Stimulated activated CD4-positive, alpha-beta T cell treated with anti-CD3 and anti-CD28 coated beads, TNF-alpha, amount 100 ng/mL, for 24 hours (primary cell): ENCODE measurements around the gene GTF2I.
"Not testable (repeated sequence)": the region's sequence is repeated elsewhere in the genome, so short reads cannot be mapped to it uniquely, and the experiment has no call there.

Experiments used
- DNase-seq, 3 experiments: peaks; one replicate each; pipeline ENCODE4 v3.0.0-alpha.2; 2020; ENCODE audit warnings: low read depth in 3 of 3

Gene GTF2I

GRCh38 chr7:74713567-74713966, 56.0 kb downstream of the GTF2I start:
- DNase-seq = no peak

- DNase-seq = no peak
These were observed 60.4 kb downstream of the GTF2I start for GRCh38 chr7:74717889-74718288.

DNA sequence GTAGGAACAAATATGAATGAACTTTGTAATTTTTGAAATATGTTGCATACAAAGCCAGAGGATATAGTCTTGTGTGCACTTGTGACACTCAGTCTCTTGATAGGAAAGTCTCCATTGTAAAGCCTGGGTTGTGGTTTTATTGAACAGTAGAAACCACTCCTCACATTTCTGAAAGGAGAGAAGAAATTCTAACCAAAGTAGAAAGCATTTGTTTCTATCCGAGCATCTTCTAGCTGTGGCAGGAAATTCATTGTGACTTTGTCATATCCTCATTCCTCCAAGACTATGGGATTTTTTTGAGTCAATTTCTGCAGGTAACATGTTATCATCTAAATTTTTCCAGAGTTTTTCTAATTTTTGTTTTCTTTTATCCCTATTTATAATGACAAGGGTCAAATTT, 60.8 kb downstream of the GTF2I start:
- no peak for DNase-seq

- no peak for DNase-seq
These were observed 64.6 kb downstream of the GTF2I start for GRCh38 chr7:74722153-74722552.

DNA sequence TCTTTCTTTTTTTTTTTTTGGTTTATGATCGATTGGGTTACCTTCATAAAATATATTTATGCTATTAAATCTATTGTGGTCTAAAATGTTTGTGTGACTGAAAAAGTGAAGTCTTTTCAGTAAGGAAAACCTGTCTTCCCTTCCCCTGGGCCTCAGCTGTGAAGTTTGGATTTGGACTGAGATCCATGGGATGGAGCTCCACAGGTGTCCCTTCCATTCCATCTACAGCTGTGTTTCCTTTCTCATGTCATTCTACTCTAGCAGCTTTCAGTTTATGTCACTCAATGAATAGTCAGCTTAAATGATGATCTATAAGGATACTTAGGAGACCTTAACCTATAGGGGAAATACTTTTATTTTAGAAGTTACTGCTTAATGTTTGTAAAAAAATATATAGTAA, 68.3 kb downstream of the GTF2I start:
- no peak for DNase-seq

DNA sequence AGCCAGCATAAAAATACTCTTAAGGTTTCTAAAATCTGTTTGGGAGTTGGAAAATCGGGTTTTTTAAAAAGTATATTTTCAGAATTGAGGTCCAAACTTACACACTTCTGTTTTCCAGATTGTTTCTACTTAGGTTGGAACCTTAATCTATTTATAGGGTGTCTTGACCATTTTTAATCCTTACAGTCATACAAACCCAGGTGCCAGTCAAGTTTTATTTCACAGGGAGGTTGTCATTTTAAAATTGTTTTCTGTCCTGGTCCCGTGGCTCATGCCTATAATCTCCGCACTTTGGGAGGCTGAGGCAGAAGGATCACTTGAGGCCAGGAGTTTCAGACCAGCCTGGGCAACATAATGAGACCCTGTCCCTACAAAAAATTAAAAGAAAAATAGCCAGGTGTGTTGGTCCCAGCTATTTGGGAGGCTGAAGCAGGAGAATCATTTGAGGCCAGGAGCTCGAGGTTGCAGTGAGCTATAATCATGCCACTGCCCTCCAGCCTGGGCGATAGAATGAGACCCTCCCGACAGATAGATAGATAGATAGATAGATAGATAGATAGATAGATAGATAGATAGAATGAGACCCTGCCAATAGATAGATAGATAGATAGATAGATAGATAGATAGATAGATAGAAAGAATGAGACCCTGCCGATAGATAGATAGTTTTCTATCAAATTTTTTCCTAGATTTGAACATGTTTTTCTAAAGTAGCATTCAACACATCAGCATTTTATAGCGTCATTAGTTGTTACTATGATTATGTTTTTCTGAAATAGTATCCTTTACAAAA, 69.0 kb downstream of the GTF2I start:
- no peak for DNase-seq

- DNase-seq = not testable (repeated sequence)
These were observed 71.2 kb downstream of the GTF2I start for GRCh38 chr7:74728686-74729085.

GRCh38 chr7:74730186-74730585, 72.7 kb downstream of the GTF2I start:
- DNase-seq = not testable (repeated sequence)

DNA sequence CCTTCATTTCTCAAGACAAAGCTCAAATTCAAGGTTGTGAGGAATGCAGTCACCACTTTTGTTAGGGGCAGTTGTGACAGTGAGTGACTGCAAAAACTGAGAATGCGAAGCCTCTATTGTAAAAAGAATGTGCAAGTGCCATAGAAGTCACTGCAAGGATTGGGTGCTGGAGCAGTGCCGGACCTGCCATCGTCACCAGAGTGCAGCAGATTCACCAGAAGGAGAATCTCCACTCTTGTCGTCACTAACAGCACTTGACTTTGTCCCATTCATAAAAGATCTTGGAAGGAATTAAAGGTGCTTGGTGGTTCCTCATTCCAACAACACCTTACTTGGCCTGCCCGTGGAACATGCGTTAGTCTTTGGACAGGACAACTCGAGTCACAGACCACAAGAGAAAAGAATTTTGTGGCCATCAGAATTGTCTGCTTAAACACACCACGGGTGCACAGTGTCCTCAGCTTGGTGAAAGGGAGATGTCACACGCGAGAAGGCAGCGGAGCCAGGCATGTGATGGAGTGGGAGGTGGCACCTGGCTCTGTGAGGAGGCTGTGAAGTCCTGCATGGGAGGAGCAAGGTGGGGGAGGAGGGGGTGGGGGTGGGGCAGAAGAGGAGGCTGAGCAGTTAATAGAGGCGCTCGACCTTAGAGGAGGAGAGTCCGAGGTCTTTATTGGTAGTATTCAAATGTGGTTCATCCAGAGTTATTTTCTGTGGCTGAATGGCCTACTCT, 82.6 kb downstream of the GTF2I start:
- DNase-seq = not testable (repeated sequence)

- not testable (repeated sequence) for DNase-seq
These were observed 86.5 kb downstream of the GTF2I start for GRCh38 chr7:74743936-74744557.

DNA sequence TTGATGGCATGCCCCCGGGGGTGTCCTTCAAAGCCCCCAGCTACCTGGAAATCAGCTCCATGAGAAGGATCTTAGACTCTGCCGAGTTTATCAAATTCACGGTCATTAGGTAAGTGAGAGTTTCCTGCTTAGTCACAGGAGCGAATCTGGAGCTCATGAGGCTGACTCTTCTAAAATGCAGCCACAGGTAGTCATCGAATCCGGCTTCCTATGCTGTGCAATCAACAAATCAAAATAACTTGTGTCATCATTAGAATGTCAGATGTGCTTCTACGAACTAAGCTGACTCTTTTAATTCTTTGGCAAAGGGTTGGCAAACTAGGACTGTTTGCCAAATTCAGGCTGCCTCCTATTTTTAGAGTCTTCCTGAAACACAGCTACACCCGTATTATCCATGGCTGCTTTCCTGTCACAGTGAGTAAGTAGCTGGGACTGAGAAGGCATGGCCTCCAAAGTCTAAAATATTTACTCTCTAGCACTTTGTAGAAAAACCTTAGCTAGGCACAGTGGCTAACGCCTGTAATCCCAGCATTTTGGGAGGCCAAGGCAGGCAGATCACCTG, 96.5 kb downstream of the GTF2I start:
- not testable (repeated sequence) for DNase-seq

GRCh38 chr7:74756673-74757072, 99.2 kb downstream of the GTF2I start:
- DNase-seq = not testable (repeated sequence)

DNA sequence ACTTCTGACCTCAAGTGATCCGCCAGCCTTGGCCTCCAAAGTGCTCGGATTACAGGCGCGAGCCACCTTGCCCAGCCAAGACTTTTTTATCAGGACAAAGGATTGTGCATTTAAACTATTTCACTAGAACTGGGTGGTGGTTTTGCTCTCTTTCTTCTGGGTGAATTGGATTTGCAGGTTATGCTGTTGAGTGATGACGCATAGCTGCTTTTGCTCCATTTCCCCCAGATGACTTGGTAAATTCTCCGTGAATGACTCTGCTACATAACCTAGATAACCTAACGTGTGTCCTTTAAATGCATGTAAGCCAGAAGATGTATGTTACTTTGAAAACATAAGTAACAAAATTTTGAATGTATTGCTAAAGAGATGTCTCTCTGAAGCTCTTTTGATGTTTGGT, 100.8 kb downstream of the GTF2I start:
- DNase-seq = not testable (repeated sequence)

- DNase-seq = not testable (repeated sequence)
These were observed 101.5 kb downstream of the GTF2I start for GRCh38 chr7:74758982-74759381.

DNA sequence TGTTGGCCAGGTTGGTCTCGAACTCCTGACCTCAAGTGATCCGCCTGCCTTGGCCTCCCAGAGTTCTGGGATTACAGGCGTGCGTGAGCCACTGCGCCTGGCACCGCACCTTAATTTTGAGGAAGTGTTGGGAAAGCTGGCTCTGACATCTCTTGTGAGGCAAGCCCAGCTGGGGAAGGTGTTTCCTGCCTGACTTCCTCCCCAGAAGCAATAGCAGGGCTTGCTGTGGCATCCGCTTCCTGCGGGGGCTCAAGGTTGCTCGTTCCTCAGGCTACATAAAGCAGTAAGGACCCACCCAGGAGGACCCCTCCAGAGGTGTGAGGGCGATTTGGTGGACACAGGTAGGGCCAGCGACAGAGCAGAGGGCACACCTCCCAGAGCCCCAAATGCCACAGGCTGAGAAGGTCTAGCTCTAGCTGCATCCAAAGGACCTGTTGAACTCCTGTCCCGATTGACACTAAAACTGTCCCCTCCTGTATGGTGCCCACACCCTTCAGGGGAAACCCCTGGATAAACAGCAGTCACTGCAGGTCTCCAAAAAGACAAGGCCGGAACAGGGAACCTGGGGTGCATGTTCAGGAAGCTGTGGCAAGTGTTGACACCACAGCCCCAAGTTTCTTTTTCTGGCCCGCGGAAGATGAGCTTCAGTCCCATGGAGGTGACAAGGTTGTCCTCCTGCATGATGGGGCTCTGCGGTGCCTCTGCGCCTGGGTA, 107.8 kb downstream of the GTF2I start:
- DNase-seq = not testable (repeated sequence)

- not testable (repeated sequence) for DNase-seq
These were observed 109.0 kb downstream of the GTF2I start for GRCh38 chr7:74766509-74766908.

- DNase-seq = not testable (repeated sequence)
These were observed 109.5 kb downstream of the GTF2I start for GRCh38 chr7:74766991-74767390.

DNA sequence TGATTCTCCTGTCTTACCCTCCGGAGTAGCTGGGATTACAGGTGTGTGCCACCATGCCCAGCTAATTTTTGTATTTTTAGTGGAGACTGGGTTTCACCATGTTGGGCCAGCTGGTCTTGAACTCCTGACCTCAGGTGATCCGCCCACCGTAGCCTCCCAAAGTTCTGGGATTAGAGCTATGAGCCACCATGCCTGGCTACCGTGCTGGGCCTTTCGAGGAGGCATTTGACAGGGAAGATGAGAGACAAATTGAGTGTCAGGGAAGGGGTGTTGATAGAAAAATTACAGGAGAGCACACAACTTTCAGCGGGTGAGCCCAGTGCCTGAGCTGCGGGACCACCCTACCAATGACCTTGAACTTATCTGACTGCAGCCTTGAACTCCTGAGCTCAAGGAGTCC, 112.5 kb downstream of the GTF2I start:
- DNase-seq = not testable (repeated sequence)

DNA sequence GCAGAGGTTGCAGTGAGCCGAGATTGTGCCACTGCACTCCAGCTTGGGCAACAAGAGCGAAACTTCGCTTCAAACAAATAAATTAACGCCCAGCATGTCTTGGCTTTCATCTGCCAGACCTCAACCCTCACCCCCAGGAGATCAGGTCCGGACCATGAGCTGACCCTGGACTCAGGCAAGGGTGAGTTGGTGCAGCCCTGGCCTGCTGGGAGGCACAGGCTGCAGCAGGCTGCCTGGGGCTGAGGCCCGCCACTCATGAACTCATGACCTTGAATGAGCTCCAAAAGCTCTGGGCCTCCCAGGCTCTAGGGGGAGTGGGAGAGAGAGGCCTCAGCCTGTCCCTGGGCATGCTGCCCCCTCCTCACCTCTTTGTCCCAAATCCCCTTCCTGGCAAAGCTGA, 114.6 kb downstream of the GTF2I start:
- not testable (repeated sequence) for DNase-seq

GRCh38 chr7:74773760-74774750, 116.5 kb downstream of the GTF2I start, which contains the start of gene NCF1:
TSS of gene NCF1 (plus strand) at chr7:74774011. CDS start at chr7:74774032, 21 bp downstream.
- not testable (repeated sequence) for DNase-seq
